Measurements from ENCODE around the gene ACACB. TPM values are rescaled to one million over a fixed set of nuclear protein-coding genes. Genes with fewer than 3 reads are reported as not detected.

The ACACB gene
- total RNA-seq, 1 experiment from 2014 or later, result 26.2 TPM

DNA sequence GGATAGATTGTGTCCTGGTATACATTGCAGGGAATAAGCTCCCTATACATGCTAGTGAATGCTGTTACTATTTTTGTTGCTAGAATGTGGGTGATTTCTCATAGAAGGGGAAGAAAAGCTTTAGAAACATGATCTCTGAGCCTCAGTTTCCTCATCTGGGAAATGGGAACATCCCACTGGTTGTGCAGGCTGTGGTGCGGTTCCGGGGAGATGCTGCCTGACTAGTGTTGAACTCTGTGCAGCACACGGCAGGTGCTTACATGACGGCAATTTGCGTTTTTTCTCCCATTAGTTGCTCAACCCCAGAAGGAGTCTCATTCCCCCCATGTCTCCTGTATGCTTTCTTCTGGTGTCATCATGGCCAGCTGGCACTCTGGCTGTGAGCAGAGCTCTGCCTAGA is 159.8 kb downstream of the ACACB start:
- TF ChIP-seq CTCF (IDR thresholded peaks at IDR 0.05; ENCODE audit: insufficient read depth in 1 of 2, low read depth in 1 of 2, low read length in 1 of 2, severe bottlenecking in 1 of 2, unreplicated experiment in 1 of 2), result no peak
- DNase-seq, result no peak
- Histone ChIP-seq H3K36me3 (ENCODE audit: control insufficient read depth, insufficient read depth, low read length) (no peaks in the 10 kb centered on the region), H3K9me3 (no peaks in the 10 kb centered on the region), H3K27me3 (replicated peaks; ENCODE audit: control insufficient read depth, insufficient read depth, low read length) (no peaks in the 10 kb centered on the region), H3K4me3 (ENCODE audit: low read depth, low read length) (no peak overlapping the region), H3K4me1 (peaks cover 15% of the 10 kb centered on the region)
- intact Hi-C loops (cut with micrococcal nuclease; ENCODE audit: unreplicated experiment), result no loop called here
- BruUV-seq (replicated peaks), result no TSS peak
- H3K36me3 Mint-ChIP-seq (ENCODE audit: insufficient read depth, unreplicated experiment), result no peaks in the 10 kb centered on the region
- CTCF ChIA-PET, result no interaction called here
- H3K4me3 Mint-ChIP-seq (ENCODE audit: unreplicated experiment), result no peak overlapping the region
- no peak overlapping the region for H3K27ac Mint-ChIP-seq (ENCODE audit: unreplicated experiment)
- peaks cover 15% of the 10 kb centered on the region for H3K4me1 Mint-ChIP-seq (ENCODE audit: low read depth, unreplicated experiment)
- POLR2A ChIA-PET, result no interaction called here
- H3K27me3 Mint-ChIP-seq (ENCODE audit: insufficient read depth, unreplicated experiment), result no peaks in the 10 kb centered on the region
- H3K9me3 Mint-ChIP-seq (ENCODE audit: unreplicated experiment), result no peaks in the 10 kb centered on the region

DNA sequence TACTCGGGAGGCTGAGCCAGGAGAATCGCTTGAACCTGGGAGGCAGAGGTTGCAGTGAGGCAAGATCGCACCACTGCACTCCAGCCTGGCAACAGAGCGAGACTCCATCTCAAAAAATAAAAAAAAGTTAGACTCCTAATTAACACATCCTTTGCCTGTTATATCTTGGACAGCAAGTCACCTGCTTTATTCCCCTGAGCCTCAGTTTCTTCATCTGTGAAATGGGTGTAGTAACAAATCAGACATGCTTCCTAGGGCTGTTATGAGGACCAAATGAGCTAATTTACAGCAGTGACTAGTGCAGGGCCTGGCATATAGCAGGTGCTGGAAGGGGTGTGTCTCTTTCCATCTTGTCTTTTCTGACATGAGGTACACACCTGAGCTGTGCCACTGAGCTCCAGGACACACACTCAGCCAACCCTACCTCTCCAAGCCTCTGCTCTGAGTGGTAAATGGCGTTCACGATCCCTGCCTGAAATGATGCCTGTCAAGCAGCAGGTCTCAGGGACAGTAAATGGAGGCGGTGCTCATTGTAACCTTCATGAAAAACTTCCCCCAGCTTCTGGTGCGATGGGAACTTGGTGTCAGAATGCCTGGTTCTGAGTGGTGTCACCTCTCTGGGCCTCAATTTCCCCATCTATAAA is 161.0 kb downstream of the ACACB start:
- Histone ChIP-seq H3K27me3 (replicated peaks; ENCODE audit: control insufficient read depth, insufficient read depth, low read length) (no peaks in the 10 kb centered on the region), H3K9me3 (no peaks in the 10 kb centered on the region), H3K4me1 (peaks cover 15% of the 10 kb centered on the region), H3K4me3 (ENCODE audit: low read depth, low read length) (no peak overlapping the region), H3K36me3 (ENCODE audit: control insufficient read depth, insufficient read depth, low read length) (no peaks in the 10 kb centered on the region)
- POLR2A ChIA-PET, result no interaction called here
- H3K27me3 Mint-ChIP-seq (ENCODE audit: insufficient read depth, unreplicated experiment), result no peaks in the 10 kb centered on the region
- CTCF ChIA-PET, result interaction anchor here (0.9 to 1.9 kb wide), 4 partner anchors 13 to 116 kb away, joined by 3 to 8 read pairs (median 6); no protein-coding TSS in a partner anchor
- TF ChIP-seq CTCF (IDR thresholded peaks at IDR 0.05; ENCODE audit: insufficient read depth in 1 of 2, low read depth in 1 of 2, low read length in 1 of 2, severe bottlenecking in 1 of 2, unreplicated experiment in 1 of 2), result no peak
- DNase-seq, result no peak
- H3K4me3 Mint-ChIP-seq (ENCODE audit: unreplicated experiment), result no peak overlapping the region
- H3K27ac Mint-ChIP-seq (ENCODE audit: unreplicated experiment), result peak overlapping the region; percentile 45
- peaks cover 15% of the 10 kb centered on the region for H3K4me1 Mint-ChIP-seq (ENCODE audit: low read depth, unreplicated experiment)
- intact Hi-C loops (cut with micrococcal nuclease; ENCODE audit: unreplicated experiment), result no loop called here
- no TSS peak for BruUV-seq (replicated peaks)
- no peaks in the 10 kb centered on the region for H3K9me3 Mint-ChIP-seq (ENCODE audit: unreplicated experiment)
- H3K36me3 Mint-ChIP-seq (ENCODE audit: insufficient read depth, unreplicated experiment), result no peaks in the 10 kb centered on the region

- no peaks in the 10 kb centered on the region for H3K27me3 ChIP-seq (replicated peaks; ENCODE audit: control insufficient read depth, insufficient read depth, low read length)
- H3K36me3 ChIP-seq (ENCODE audit: control insufficient read depth, insufficient read depth, low read length), result no peaks in the 10 kb centered on the region
- BruUV-seq (replicated peaks), result no TSS peak
- Mint-ChIP-seq H3K27me3 (ENCODE audit: insufficient read depth, unreplicated experiment) (no peaks in the 10 kb centered on the region), H3K4me1 (ENCODE audit: low read depth, unreplicated experiment) (peaks cover 15% of the 10 kb centered on the region), H3K9me3 (ENCODE audit: unreplicated experiment) (no peaks in the 10 kb centered on the region), H3K4me3 (ENCODE audit: unreplicated experiment) (no peak overlapping the region), H3K36me3 (ENCODE audit: insufficient read depth, unreplicated experiment) (no peaks in the 10 kb centered on the region), H3K27ac (ENCODE audit: unreplicated experiment) (peak overlapping the region; percentile 45)
- DNase-seq, result peak in 1 of 2 experiments; percentile 70
- H3K9me3 ChIP-seq, result no peaks in the 10 kb centered on the region
- intact Hi-C loops (cut with micrococcal nuclease; ENCODE audit: unreplicated experiment), result loop anchor here (2.0 kb wide), 1 partner anchor 33 kb away; no protein-coding TSS in a partner anchor
- peak in 1 of 2 experiments; percentile 12 for TF ChIP-seq CTCF (IDR thresholded peaks at IDR 0.05; ENCODE audit: insufficient read depth in 1 of 2, low read depth in 1 of 2, low read length in 1 of 2, severe bottlenecking in 1 of 2, unreplicated experiment in 1 of 2)
- POLR2A ChIA-PET, result no interaction called here
- H3K4me3 ChIP-seq (ENCODE audit: low read depth, low read length), result no peak overlapping the region
- CTCF ChIA-PET, result interaction anchor here (0.9 to 1.9 kb wide), 4 partner anchors 14 to 116 kb away, joined by 3 to 8 read pairs (median 6); no protein-coding TSS in a partner anchor
- H3K4me1 ChIP-seq, result peaks cover 15% of the 10 kb centered on the region
Observed at GRCh38 chr12:109277899-109278762, 161.7 kb downstream of the ACACB start.
